ENCODE data around the gene CEP135. TPM values are rescaled to one million over a fixed set of nuclear protein-coding genes. Genes with fewer than 3 reads are reported as not detected.

Gene CEP135
- total RNA-seq, 1 donor from 2014 or later: 14.8 TPM

- Mint-ChIP-seq H3K36me3 (ENCODE audit: low read depth, unreplicated experiment) (peaks cover 26% of the 10 kb centered on the region), H3K27me3 (ENCODE audit: unreplicated experiment) (peaks cover 11% of the 10 kb centered on the region), H3K9me3 (ENCODE audit: unreplicated experiment) (no peaks in the 10 kb centered on the region), H3K4me1 (ENCODE audit: unreplicated experiment) (peaks cover 36% of the 10 kb centered on the region), H3K27ac (ENCODE audit: unreplicated experiment) (peak overlapping the region; percentile 99), H3K4me3 (ENCODE audit: unreplicated experiment) (peak overlapping the region; percentile 95)
- DNase-seq (ENCODE audit: low spot score): peak; percentile 7
- no peak for TF ChIP-seq CTCF (IDR thresholded peaks at IDR 0.05; ENCODE audit: unreplicated experiment)
These were observed 626 bp upstream of the CEP135 start for GRCh38 chr4:55947912-55948725.

GRCh38 chr4:55949482-55949802 is 697 bp downstream of the CEP135 start:
- H3K4me3 Mint-ChIP-seq (ENCODE audit: unreplicated experiment): peak overlapping the region; percentile 90
- H3K27ac Mint-ChIP-seq (ENCODE audit: unreplicated experiment): peak overlapping the region; percentile 92
- no peaks in the 10 kb centered on the region for H3K9me3 Mint-ChIP-seq (ENCODE audit: unreplicated experiment)
- H3K4me1 Mint-ChIP-seq (ENCODE audit: unreplicated experiment): peaks cover 36% of the 10 kb centered on the region
- no peak for TF ChIP-seq CTCF (IDR thresholded peaks at IDR 0.05; ENCODE audit: unreplicated experiment)
- peaks cover 22% of the 10 kb centered on the region for H3K36me3 Mint-ChIP-seq (ENCODE audit: low read depth, unreplicated experiment)
- no peak for DNase-seq (ENCODE audit: low spot score)
- peaks cover 11% of the 10 kb centered on the region for H3K27me3 Mint-ChIP-seq (ENCODE audit: unreplicated experiment)

- peaks cover 23% of the 10 kb centered on the region for H3K36me3 Mint-ChIP-seq (ENCODE audit: low read depth, unreplicated experiment)
- peaks cover 7% of the 10 kb centered on the region for H3K27me3 Mint-ChIP-seq (ENCODE audit: unreplicated experiment)
- no peak for DNase-seq (ENCODE audit: low spot score)
- TF ChIP-seq CTCF (IDR thresholded peaks at IDR 0.05; ENCODE audit: unreplicated experiment): no peak
- H3K4me1 Mint-ChIP-seq (ENCODE audit: unreplicated experiment): peaks cover 26% of the 10 kb centered on the region
- H3K9me3 Mint-ChIP-seq (ENCODE audit: unreplicated experiment): no peaks in the 10 kb centered on the region
- H3K4me3 Mint-ChIP-seq (ENCODE audit: unreplicated experiment): no peak overlapping the region
- no peak overlapping the region for H3K27ac Mint-ChIP-seq (ENCODE audit: unreplicated experiment)
These were observed 2.6 kb downstream of the CEP135 start for GRCh38 chr4:55951191-55951922.

- Mint-ChIP-seq H3K36me3 (ENCODE audit: low read depth, unreplicated experiment) (peaks cover 17% of the 10 kb centered on the region), H3K27me3 (ENCODE audit: unreplicated experiment) (no peaks in the 10 kb centered on the region), H3K9me3 (ENCODE audit: unreplicated experiment) (no peaks in the 10 kb centered on the region), H3K27ac (ENCODE audit: unreplicated experiment) (no peak overlapping the region), H3K4me1 (ENCODE audit: unreplicated experiment) (peaks cover 2% of the 10 kb centered on the region), H3K4me3 (ENCODE audit: unreplicated experiment) (no peak overlapping the region)
- no peak for DNase-seq (ENCODE audit: low spot score)
- no peak for TF ChIP-seq CTCF (IDR thresholded peaks at IDR 0.05; ENCODE audit: unreplicated experiment)
These were observed 7.0 kb downstream of the CEP135 start for GRCh38 chr4:55955710-55956109.

DNA sequence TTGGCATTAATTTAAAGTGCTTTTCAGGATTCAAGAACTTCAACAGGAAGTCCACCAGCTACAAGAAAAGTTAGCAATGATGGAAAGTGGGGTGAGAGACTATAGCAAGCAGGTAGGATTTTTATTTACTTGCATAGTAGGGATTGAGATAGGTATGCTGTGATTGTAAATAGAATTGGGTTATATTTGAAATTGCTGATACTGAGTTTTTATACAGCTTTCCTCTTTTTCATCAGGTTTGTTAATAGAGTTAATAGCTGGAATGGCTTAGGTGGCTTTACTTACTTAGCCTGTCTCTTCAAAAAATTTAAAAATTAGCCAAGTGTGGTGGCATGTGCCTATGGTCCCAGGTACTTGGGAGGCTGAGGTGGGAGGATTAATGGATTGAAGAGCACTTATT is 10.9 kb downstream of the CEP135 start:
- Mint-ChIP-seq H3K36me3 (ENCODE audit: low read depth, unreplicated experiment) (peaks cover 28% of the 10 kb centered on the region), H3K27ac (ENCODE audit: unreplicated experiment) (no peak overlapping the region), H3K27me3 (ENCODE audit: unreplicated experiment) (no peaks in the 10 kb centered on the region), H3K9me3 (ENCODE audit: unreplicated experiment) (no peaks in the 10 kb centered on the region), H3K4me1 (ENCODE audit: unreplicated experiment) (peaks cover 2% of the 10 kb centered on the region), H3K4me3 (ENCODE audit: unreplicated experiment) (no peak overlapping the region)
- no peak for TF ChIP-seq CTCF (IDR thresholded peaks at IDR 0.05; ENCODE audit: unreplicated experiment)
- DNase-seq (ENCODE audit: low spot score): no peak

Measured in endothelial cell (in vitro differentiated cells).